Kidney glomerular epithelial cell (primary cell): ENCODE data around the gene ARAP2.

Experiments used
- DNase-seq: peaks from one replicate; lab custom pipeline; 2025; lab: John Stamatoyannopoulos, UW

The ARAP2 gene

GRCh38 chr4:36128689-36129088 lies 115.6 kb downstream of the ARAP2 start:
- no peak for DNase-seq

DNA sequence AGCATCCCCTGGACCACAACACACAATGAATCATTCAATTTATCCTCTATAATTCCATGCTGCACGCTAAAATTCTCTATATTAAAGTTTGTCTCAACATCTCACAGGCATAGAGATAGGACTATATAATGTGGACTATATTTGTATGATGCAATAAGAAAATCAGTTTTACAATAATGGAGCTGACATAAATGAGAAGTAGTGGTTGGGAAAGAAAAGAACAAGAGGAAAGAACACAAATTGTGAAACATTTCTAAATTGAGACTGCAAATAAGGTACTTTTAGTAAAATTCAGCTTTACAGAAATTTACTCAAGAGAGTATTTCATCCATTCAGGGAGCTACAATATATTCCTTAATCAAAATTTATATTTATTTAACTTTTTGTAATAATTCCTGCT lies 120.4 kb downstream of the ARAP2 start:
- no peak for DNase-seq

DNA sequence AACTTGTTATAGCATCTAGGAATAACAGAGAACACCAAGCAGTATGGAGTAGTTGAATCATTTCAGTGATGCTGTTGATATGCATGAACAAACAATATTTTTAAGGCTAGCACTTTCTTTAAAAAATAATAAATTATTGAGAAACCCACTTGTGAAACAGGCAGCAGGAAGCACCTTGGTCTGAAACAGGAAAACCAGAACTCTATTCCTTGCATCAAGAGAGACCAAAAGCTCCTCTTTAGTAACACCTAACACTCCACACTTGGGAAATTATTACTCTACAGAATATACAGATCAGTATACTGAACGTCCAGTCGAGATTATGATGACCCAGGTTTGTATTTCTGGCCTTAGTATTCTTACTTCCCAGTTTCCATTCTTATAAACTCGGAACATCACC lies 129.0 kb downstream of the ARAP2 start:
- DNase-seq: no peak

DNA sequence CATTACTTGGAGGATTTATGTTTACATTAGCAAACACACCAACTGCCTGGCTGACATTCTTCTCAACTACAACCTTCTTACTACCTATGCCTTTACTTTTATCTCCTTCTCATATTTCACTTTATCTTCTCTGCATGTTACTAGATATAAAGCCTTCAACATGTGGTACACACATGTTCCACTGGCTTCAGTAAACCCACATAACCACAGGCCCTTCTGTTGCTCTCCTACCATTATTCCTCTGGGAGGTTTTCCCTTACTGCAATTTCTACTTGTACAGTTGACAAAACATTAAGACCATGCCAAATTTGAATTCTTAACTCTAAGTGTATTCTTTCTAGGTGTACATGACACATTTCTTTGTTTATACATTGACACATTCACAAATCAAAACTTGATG lies 133.1 kb downstream of the ARAP2 start:
- no peak for DNase-seq

DNA sequence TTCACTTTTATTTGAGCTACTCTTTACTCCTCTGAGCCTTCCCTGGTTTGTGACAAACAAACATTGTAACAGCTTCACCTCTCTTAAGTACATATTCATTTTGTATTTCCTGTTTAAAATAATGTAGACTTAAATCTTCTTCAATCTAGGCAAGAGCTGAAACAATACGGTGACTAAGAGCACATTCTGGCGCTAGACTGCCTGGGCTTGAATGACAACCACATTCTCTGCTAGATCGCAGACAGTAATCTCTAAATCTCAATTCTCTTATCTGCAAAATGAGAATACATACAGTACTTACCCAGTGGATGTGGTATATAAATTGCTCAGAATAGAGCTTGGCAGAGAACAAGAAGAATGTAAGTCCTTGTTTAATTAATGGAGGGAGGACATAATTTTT lies 144.8 kb downstream of the ARAP2 start:
- DNase-seq: no peak

GRCh38 chr4:36094995-36095394 lies 149.3 kb downstream of the ARAP2 start:
- DNase-seq: no peak

GRCh38 chr4:36091997-36092396 lies 152.3 kb downstream of the ARAP2 start:
- DNase-seq: no peak

DNA sequence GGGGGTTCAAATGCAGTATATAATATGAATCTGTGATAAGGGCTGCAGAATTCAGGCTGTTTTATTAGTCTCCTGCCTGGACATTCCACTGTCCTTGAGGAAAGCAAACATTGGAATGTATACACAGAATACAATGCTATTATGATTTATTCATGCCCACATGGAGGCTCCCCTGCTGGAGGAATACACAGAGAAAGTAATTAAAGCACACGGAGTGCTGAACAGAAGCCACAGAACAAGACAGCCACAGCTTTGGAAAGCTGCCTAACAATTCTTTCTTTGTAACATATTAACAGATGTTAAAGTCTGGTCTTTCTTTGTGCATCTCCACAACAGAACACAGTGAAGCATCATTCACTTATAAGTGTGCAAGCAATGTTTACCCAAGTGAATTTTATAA lies 155.8 kb downstream of the ARAP2 start:
- peak; percentile 69 for DNase-seq

- DNase-seq: no peak
Measured at GRCh38 chr4:36086261-36086786, 158.0 kb downstream of the ARAP2 start.

DNA sequence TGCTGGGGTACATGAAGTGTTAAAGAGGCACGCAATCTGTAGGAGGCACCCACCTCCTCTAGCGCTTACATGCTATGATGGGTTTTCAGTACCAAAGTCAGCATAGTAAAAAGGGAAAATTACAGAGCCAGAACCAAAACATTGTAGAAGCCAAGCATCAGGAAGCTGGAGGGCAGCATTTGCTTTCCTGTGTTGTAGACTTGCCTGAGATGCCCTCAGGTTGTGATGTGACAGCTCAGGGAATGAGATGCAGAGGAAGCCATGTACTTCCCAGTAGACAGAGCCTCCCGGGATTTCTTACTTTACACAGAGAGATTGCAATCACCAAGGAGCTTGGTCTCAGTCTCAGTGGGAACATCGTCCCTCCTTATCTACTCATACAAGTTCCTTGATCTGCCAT lies 161.5 kb downstream of the ARAP2 start:
- no peak for DNase-seq

DNA sequence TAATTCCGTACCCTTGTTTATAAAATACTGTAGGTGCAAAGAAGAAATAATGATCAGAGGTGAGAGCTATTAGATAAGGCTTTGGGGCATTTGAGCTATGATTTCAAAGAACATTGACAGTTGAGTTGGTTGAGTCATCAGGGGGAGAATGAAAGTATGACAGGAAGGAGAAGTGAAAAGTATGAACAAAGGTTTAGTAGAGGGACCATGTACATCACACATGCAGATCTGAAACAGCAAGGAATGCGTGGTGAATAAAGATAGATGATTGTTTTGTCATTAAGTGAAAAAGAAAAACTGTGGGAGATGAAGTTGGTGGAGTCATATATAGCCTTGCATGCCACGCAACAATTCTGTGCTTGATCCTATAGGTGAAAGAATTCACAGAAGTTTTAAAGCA lies 163.1 kb downstream of the ARAP2 start:
- DNase-seq: no peak

GRCh38 chr4:36079666-36080065 lies 164.6 kb downstream of the ARAP2 start:
- DNase-seq: no peak

DNA sequence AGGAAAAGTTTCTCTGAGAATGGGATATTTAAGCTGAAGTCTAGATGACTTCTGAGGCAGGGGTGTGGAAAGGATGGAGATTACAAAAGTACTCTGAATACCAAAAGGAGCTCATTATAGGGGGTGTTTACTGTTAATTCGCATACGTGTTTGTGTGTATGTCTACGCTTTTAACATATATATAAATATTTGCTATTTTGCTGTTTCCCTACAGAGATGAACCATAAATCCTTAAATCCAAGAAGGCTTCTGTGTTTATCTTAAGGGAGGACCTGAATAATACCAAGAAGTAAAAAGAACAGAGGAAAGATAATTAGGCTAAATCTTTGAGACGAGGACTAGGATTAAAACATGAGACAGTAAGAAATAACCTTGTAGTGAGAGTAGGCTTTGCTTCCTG lies 166.0 kb downstream of the ARAP2 start:
- DNase-seq: no peak

GRCh38 chr4:36072529-36072928 lies 171.8 kb downstream of the ARAP2 start:
- DNase-seq: no peak

- no peak for DNase-seq
Measured at GRCh38 chr4:36067116-36067515, 177.2 kb downstream of the ARAP2 start.

- DNase-seq: no peak
Measured at GRCh38 chr4:36065274-36065871, 178.9 kb downstream of the ARAP2 start.

DNA sequence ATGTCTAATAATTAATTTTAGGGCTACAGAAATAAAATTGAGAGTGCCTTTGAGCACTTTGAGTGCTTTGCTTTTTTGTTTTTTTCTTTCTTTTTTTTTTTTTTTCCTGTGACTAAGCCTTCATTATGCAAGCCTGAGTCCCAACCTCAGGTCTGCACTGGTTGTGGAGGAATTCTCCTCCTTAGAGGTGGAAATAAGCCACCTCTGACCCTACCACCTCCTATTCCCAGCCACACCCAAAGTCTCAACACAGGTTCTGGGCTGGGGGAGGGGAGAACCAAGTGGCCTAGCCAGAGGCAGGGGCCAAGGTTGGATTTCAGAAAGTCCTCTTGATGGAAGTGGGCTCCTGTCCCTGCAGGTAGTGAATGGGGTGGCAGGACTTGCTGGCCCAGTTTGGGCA lies 180.2 kb downstream of the ARAP2 start:
- no peak for DNase-seq

DNA sequence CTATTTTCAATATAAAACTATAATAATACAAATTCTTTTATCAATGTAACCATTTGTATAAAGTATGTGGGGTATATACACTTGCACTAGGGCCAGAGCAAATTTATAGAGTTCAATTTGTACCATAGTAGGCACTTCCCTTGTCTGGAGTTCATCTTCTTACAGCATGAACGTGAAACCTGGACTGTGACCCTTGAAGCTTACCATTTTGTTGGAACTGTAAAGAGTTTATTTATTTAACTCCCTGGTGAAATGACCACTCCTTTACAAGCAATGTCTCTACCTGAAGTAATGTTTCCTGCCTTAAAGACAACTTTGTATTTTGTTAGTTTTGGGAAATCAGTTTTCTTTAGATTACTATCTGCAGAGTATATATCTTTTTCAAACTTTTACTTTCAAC lies 188.2 kb downstream of the ARAP2 start:
- DNase-seq: no peak

GRCh38 chr4:36054694-36055422 lies 189.5 kb downstream of the ARAP2 start:
- no peak for DNase-seq

GRCh38 chr4:36053930-36054329 lies 190.4 kb downstream of the ARAP2 start:
- DNase-seq: no peak

DNA sequence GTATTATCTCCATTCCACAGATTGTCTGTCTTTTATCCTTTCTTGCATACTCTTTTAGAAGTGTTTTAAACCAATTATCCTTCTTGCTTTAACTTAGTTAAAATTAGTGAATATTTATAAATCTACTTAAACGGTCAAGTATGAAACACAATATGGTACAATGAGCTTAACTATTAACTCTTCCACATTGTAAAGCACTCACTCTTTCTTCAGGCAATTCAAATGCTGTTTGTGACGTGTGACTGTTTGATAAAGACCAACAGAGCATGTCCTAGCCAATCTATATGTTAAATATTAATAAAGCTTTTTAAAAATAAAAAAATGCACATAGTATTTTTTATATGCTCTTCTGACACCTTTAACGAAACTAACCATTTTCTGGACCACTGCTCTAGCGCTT lies 192.7 kb downstream of the ARAP2 start:
- DNase-seq: no peak

DNA sequence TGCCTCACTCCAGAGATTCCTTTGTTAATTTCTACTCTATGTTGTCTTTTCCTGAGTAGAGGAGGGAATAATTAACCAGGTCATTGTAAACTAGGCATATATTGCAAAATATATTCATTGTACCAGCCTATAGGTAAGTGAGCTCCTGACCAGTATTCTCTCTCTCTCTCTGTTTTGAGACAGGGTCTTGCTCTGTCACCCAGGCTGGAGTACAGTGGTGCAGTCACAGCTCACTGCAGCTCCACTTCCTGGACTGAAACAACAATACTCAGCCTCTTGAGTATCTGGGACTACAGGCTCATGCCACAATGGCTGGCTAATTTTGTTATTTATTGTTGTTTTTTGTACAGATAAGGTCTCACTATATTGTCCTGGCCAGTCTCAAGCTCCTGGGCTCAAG lies 198.3 kb downstream of the ARAP2 start:
- no peak for DNase-seq

DNA sequence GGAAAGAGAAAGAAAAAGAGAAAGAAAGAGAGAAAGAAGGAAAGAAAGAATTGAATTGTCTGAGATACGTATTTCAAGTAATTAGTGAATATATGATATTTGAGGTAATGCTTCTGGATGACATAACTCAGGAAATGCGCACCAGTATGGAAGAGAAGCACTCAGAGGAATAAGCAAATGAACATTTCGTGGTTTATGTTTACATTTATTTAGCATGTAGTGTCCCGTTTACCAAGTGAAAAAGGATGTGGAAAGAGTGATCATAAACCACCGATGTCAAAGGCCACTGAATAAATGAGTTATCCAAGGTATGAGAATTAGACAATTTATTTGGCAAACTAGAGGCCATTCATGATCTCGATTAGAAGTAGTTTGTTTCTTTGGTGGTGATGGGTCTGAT lies 200.4 kb downstream of the ARAP2 start:
- no peak for DNase-seq

DNA sequence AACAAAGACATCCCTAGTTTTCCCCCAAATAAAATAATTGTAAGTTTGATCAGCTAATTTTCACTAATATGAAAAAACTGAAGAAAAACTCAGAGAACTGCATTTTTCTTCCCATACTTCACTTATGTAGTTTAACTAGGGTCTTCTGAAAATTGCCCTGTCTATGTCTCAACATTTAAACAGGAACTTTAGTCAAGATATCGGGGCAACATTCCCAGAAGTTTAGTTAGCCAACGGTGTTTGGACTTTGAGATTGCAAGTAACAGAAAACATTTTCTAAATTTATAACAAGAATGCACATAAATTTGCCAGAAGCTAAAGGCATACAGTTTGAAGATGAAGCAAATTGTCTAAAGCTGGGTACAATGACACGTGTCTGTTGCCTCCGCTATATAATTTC lies 201.1 kb downstream of the ARAP2 start:
- no peak for DNase-seq
